DND-41 (cell line): ENCODE measurements around the gene AASS.

Experiments used
- ATAC-seq: fragments of 200-7000 bp; cut with Tn5 transposase; 3 replicates; pipeline ENCODE4 v1.9.1; 2021; ENCODE audit warnings: low read depth; ENCODE audit not compliant: insufficient read depth
- DNase-seq: peaks from one replicate; pipeline ENCODE4 v3.0.0-alpha.2; 2020
- H2AFZ ChIP-seq: 2 replicates; pipeline ENCODE4 v1.6.0; 2012; ENCODE audit warnings: low read depth, low read length
- H3K27ac ChIP-seq: 2 replicates; pipeline ENCODE4 v1.5.1; 2012; ENCODE audit warnings: low read length, inconsistent platforms
- H3K27me3 ChIP-seq: fragments of 200-600 bp; sonication (generic); 2 replicates; pipeline ENCODE4 v1.6.0; 2012; ENCODE audit warnings: low read length, mild to moderate bottlenecking, inconsistent platforms; ENCODE audit not compliant: insufficient read depth, poor library complexity
- H3K36me3 ChIP-seq: 2 replicates; pipeline ENCODE4 v1.5.1; 2012; ENCODE audit warnings: low read length, inconsistent platforms; ENCODE audit not compliant: insufficient read depth
- H3K4me1 ChIP-seq: 2 replicates; pipeline ENCODE4 v1.5.1; 2012; ENCODE audit warnings: mild to moderate bottlenecking, low read length; ENCODE audit not compliant: insufficient read depth
- H3K4me2 ChIP-seq: 2 replicates; pipeline ENCODE4 v1.6.0; 2012; ENCODE audit warnings: mild to moderate bottlenecking, moderate library complexity, low read length, inconsistent platforms; ENCODE audit not compliant: insufficient read depth
- H3K4me3 ChIP-seq, 2 experiments: fragments of 200-600 bp in 1 of 2; shearing (Covaris generic) in 1 of 2; 2 replicates each; pipeline ENCODE4 v1.5.1; 2012 to 2016; ENCODE audit warnings: inconsistent platforms in 2 of 2, low read length in 2 of 2, mild to moderate bottlenecking in 2 of 2, low read depth in 1 of 2, moderate library complexity in 1 of 2
- H3K79me2 ChIP-seq: 2 replicates; pipeline ENCODE4 v1.6.0; 2012; ENCODE audit warnings: low read length, inconsistent platforms; ENCODE audit not compliant: insufficient read depth
- H3K9ac ChIP-seq: 2 replicates; pipeline ENCODE4 v1.6.0; 2012; ENCODE audit warnings: low read depth, mild to moderate bottlenecking, inconsistent platforms, low read length, moderate library complexity
- H3K9me3 ChIP-seq: 2 replicates; pipeline ENCODE4 v1.5.1; 2012; ENCODE audit warnings: low read length, moderate library complexity, mild to moderate bottlenecking, inconsistent platforms; ENCODE audit not compliant: insufficient read depth, severe bottlenecking
- H4K20me1 ChIP-seq: 2 replicates; pipeline ENCODE4 v1.6.0; 2012; ENCODE audit warnings: low read length; ENCODE audit not compliant: insufficient read depth
- EZH2 ChIP-seq: IDR thresholded peaks from 3 replicates; pipeline ENCODE4 v1.6.1; 2012; ENCODE audit warnings: borderline replicate concordance, low read depth, mild to moderate bottlenecking, moderate library complexity, low read length, inconsistent platforms; ENCODE audit not compliant: severe bottlenecking
- TF ChIP-seq, protein P1 (sequence below): IDR thresholded peaks from 2 replicates; pipeline ENCODE4 v1.5.1; 2012; ENCODE audit warnings: borderline replicate concordance, low read length, moderate library complexity, mild to moderate bottlenecking; ENCODE audit not compliant: poor library complexity, severe bottlenecking; ENCODE audit errors: extremely low read depth

AASS gene

DNA sequence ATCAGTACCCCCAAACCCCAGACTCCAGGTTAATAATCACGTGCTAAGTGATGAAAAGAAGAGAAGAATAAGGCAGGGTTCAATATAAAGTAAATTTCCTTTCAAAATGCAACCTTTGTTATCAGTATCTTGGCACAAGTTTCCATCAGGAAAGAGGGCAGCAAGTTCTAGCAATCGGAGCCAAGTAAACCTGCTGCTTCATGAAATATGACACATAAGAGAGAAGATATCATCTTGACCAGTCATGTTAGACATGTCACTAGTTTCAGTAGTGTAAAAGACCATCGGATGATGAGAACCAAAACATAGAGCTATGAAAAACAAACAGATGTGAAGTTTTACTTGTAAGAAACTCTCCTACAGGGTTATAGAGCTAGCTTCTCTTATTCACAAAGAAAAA is 44.0 kb downstream of the AASS start:
- Histone ChIP-seq H3K79me2 (no peaks in the 10 kb centered on the region), H3K36me3 (no peaks in the 10 kb centered on the region), H3K4me2 (no peak overlapping the region), H3K4me3 (no peak overlapping the region), H3K27ac (no peak overlapping the region), H3K27me3 (no peaks in the 10 kb centered on the region), H2AFZ (no peak overlapping the region), H4K20me1 (no peaks in the 10 kb centered on the region), H3K4me1 (no peaks in the 10 kb centered on the region), H3K9me3 (no peaks in the 10 kb centered on the region), H3K9ac (no peak overlapping the region)
- DNase-seq (no peak), ATAC-seq (no peak)
- TF ChIP-seq EZH2, result no peak
- TF ChIP-seq, protein P1, sequence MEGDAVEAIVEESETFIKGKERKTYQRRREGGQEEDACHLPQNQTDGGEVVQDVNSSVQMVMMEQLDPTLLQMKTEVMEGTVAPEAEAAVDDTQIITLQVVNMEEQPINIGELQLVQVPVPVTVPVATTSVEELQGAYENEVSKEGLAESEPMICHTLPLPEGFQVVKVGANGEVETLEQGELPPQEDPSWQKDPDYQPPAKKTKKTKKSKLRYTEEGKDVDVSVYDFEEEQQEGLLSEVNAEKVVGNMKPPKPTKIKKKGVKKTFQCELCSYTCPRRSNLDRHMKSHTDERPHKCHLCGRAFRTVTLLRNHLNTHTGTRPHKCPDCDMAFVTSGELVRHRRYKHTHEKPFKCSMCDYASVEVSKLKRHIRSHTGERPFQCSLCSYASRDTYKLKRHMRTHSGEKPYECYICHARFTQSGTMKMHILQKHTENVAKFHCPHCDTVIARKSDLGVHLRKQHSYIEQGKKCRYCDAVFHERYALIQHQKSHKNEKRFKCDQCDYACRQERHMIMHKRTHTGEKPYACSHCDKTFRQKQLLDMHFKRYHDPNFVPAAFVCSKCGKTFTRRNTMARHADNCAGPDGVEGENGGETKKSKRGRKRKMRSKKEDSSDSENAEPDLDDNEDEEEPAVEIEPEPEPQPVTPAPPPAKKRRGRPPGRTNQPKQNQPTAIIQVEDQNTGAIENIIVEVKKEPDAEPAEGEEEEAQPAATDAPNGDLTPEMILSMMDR, result no peak

DNA sequence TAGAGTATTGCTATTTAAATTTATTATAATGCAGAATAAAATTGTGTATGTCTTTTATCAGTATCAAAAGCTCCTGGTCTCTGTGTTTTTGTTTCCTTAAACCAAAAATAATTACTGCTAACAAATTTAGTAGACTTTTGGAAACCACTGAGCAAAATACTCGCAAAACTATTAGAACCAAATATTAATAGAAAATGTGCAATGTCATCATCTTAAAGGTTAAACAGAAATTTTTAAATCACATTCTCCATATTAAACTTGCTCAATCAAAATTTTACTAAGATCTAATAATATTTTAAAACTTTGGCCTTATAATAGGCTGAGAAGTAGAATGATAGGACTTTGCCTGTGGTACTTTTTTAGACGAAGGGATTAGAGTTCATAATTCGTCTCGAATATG is 48.4 kb downstream of the AASS start:
- Histone ChIP-seq H4K20me1 (no peaks in the 10 kb centered on the region), H3K4me2 (no peak overlapping the region), H3K4me1 (no peaks in the 10 kb centered on the region), H3K36me3 (no peaks in the 10 kb centered on the region), H2AFZ (no peak overlapping the region), H3K9me3 (no peaks in the 10 kb centered on the region), H3K4me3 (no peak overlapping the region), H3K79me2 (no peaks in the 10 kb centered on the region), H3K27ac (no peak overlapping the region), H3K27me3 (no peaks in the 10 kb centered on the region), H3K9ac (no peak overlapping the region)
- no peak for ATAC-seq
- no peak for DNase-seq
- TF ChIP-seq, protein P1, result no peak

- Histone ChIP-seq H3K36me3 (no peaks in the 10 kb centered on the region), H3K9ac (no peak overlapping the region), H3K4me1 (no peaks in the 10 kb centered on the region), H3K4me2 (no peak overlapping the region), H3K79me2 (no peaks in the 10 kb centered on the region), H2AFZ (no peak overlapping the region), H3K4me3 (no peak overlapping the region), H3K27me3 (no peaks in the 10 kb centered on the region), H4K20me1 (no peaks in the 10 kb centered on the region), H3K9me3 (no peaks in the 10 kb centered on the region), H3K27ac (no peak overlapping the region)
- DNase-seq, result no peak
- TF ChIP-seq EZH2, result no peak
- TF ChIP-seq, protein P1, result no peak
- ATAC-seq, result no peak
These were observed 49.5 kb downstream of the AASS start for GRCh38 chr7:122094549-122094948.
